CD4-positive, alpha-beta T cell treated with Interleukin-15 for 4 hours (primary cell): Measurements from ENCODE around the gene ZNF777.
"Not testable (repeated sequence)": the region's sequence is repeated elsewhere in the genome, so short reads cannot be mapped to it uniquely, and the experiment has no call there.

ENCODE experiments used
- DNase-seq: peaks from one replicate; pipeline ENCODE4 v3.0.0-alpha.2; 2020; ENCODE audit warnings: low spot score

ZNF777 gene

DNA sequence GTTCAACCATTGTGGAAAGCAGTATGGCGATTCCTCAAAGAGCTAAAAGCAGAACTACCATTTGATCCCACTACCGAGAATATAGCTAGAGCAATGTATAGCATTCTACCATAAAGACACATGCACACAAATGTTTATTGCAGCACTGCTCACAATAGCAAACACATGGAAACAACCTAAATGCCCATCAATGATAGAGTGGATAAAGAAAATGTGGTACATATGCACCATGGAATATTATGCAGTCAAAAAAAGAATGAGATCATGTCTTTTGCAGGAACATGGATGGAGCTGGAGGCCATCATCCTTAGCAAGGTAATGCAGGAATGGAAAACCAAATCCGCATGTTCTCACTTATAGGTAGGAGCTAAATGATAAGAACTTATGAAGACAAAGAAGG lies 47.8 kb downstream of the ZNF777 start:
- DNase-seq: not testable (repeated sequence)

DNA sequence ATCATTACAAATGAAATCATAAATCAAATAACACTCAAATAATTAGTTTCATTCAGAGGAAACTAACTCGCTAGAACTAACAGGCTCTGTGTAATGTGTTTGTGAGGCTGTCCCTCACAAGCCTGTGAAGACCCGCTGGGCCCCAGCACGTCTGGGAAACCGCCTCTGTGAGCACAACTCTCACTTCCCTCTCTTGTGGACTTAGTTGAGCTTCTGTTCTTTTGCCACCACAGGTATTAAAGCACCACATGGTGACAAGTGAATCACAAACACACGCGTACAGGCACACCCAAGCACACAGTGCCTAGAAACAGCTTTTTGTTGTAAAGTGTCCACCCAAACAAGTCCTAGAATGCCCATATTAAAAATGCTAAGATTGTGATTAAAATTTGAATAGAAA lies 51.0 kb downstream of the ZNF777 start:
- DNase-seq: no peak

DNA sequence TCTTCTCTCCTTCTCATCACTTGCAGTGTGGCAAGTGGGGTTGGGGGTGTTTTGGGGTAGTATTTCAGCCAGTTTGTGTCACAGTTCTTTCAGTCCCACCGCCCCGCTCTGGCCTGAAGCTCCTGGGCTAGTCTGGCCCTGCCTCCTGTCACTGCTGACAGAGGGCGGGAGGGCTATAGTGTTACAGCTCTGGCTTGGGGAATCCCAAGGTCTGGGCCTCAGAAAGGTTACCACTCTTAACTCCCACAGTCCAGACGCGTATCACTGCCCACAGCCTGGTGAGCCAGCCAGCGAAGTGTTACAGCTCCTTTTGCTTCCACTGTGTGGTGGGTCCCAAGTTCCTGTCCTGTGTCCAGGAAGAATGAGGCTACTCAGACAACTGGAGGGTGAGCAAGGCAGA lies 56.0 kb downstream of the ZNF777 start:
- DNase-seq: no peak

DNA sequence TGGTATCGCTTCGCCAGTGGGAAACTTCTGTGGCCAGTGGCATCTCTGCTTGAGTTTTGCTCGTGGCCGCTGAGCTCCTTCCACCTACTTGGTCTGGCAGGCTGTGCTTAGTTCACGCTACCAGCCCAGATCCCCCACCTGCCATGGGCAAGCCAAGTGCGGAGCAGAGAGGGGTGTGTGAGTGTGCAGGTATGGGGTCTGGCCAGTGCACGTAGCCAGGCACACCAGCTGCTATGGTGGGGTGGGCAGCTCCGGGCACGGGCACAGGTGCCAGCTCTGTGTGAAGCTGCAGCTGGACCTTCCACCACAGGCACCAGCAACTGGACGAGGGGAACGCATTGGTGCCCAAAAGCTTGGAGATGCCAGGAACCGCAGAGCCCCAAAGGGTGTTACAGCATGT lies 56.5 kb downstream of the ZNF777 start:
- no peak for DNase-seq

DNA sequence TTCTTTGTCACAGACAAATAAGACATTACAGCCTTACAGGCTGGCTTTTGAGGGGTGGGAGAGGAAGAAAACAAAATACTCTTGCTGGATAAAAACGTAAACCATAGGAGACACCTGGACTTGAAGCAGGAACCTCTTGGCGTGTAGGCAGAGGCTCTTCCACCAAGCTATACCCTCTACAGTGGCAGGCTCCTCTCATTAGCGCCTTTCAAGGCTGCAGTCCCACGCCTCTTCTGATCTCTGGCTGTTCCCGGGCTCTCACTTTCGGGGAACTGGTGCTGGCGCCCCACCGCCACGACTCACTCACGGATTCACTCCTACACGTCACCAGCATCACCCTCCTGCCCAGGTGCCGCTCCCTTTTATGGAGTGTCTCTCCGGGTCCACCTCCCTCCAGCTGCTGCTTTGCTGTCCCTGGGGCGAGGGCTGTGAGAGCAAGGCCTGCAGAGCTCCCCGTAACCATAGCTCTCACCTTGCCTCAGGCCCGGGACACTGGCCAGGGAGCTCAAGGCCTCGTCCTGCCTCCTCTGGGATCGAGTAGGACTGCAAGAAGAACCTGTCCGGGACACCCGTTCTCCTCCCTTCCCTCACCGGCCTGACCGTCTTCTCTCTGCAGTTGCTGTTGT lies 62.6 kb downstream of the ZNF777 start:
- no peak for DNase-seq

DNA sequence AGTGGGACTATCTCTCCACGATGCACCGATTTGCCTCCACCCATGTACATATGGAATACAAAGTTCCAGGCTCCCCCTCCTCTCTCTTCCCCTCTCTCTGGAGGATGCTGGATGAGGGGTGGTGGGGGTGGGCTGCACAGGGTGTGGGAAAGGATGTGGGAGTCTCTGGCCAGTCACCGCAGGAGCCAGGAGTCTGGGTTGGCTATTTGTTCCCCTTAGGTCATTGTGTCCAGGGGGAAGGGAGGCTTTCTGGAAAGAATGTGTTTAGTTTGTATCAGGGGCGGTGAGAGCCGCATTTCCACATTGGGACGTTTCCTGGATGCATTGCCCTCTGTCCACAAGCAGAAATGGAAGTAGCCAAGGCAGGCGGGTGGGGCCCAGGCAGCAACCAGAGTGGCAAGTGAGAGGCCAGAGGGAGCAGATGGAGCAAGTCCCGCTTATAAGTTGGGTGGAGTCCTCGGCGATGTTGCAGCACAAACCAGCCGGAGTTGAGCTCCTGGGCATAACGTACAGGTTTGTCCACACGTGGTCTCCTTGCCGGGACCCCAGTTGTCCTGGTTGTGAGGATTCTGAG lies 63.3 kb downstream of the ZNF777 start:
- no peak for DNase-seq

DNA sequence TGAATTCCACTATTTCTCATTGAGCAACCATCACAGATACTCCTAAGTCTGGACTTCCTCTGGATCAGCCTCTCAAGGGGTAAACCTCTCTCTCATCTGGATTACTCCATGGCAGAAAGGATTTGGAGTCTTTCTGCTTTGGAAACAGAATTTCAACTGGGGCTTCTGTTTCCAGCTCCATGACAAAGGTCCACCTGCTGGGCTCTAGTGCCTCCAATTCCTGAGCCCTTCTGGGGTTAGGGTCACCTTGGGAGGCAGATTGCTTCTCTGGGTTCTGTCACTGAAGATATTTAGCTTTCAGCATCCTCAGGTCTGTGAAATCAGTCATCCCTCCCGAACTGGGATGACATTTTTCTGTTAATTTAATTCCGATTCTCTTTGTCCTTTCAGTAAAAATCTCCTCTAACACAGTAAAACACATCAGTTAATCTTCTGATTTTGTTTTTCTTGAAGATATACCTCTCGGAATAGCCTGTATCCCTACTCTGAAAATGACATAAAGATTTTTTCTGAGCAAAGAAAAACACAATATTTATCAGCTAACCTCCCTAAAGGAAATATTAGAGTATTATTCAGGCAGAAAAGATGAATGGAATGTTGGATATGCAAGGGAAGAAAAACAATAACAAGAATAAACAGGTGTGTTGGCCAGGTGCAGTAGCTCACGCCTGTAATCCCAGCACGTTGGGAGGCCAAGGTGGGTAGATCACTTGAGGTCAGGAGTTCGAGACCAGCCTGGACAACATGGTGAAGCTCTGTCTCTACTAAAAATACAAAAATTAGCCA lies 72.1 kb downstream of the ZNF777 start:
- DNase-seq: not testable (repeated sequence)

DNA sequence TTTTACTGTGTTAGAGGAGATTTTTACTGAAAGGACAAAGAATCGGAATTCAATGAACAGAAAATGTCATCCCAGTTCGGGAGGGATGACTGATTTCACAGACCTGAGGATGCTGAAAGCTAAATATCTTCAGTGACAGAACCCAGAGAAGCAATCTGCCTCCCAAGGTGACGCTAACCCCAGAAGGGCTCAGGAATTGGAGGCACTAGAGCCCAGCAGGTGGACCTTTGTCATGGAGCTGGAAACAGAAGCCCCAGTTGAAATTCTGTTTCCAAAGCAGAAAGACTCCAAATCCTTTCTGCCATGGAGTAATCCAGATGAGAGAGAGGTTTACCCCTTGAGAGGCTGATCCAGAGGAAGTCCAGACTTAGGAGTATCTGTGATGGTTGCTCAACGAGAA lies 74.3 kb downstream of the ZNF777 start:
- not testable (repeated sequence) for DNase-seq

DNA sequence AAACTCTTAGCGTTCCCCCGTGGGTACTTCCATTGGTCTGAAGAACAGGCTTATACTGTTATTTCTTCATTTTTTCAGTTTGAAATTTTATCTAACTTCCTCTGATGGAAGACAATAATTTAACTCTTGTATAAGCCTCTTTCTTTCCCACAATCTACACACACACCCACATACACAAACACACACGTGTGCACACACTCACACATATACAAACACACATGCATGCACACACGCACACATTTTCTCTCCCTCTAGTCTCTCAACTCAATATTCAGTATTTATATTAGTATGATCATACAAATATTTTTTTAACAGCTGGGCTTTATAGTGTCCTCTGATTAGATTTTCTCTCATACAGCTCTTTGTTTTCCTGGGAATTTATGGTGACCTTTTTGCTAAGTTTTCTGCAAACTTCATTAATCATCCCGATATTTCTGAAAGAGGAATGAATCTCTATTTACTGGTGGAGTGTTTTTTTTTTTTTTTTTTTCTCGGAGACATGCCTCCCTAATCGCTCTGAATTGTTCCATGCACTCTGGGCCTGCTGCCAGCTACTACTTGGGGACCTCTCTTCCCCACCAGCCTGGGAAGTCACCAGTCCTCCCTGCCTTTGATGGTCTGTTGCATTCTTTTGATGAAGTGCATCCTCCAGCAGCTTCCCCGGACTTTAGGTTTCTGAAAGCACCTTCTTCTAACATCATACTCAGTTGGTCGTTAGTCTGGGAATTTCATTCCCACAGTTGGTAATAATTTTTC lies 75.5 kb downstream of the ZNF777 start:
- DNase-seq: no peak
